Inflammatory macrophage treated with lipopolysaccharide for 1 hour (primary cell): ENCODE results near the gene SEC14L1.
A peak's percentile ranks its signal among the peaks of the same experiment; 100 is the strongest.

Experiments used
- DNase-seq, 2 donors: peaks; one replicate each; pipeline ENCODE4 v3.0.0-alpha.2; 2020 to 2022

Gene SEC14L1

GRCh38 chr17:77116371-77116860, 24.4 kb upstream of the SEC14L1 start:
- DNase-seq: no peak

DNA sequence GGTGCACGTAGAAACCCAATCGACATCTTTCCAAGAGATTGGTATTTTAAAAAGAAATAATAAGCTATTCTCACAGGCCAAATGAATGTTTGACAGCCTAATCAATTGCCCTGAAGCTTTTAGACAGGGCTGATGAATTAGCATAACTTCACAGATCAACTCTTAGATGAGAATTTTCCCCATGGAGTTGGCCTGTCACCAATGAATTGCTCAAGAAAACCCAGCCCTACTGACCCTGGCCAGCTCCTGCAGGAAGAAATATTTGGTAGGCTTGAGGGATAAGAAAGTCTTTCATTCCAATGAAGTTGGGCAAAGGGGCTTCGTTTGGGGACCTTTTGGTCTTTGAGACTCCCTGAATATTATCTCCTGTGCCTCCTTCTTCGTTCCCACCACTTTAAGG, 23.4 kb upstream of the SEC14L1 start:
- no peak for DNase-seq

GRCh38 chr17:77118251-77118928, 22.4 kb upstream of the SEC14L1 start:
- no peak for DNase-seq

GRCh38 chr17:77119668-77120301, 21.0 kb upstream of the SEC14L1 start:
- DNase-seq: no peak

DNA sequence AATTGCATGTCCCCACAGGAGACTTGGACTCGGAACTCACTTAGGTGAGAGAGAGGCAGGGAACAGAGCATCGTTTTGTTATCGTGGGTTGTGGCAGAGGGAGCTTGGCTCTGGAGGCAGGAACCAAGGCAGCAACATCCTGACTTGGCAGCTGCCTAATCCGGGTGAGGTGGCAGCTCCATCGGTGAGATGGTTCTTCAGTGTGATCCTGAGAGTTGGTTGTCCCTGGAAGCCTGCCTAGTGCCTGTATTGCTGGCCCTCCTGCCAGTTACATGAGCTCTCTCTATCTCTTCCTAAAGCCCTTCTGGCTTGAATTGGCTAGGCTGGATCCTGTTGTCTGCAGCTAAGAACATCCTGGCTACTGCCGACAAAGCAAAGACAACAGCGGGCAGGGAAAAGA, 19.9 kb upstream of the SEC14L1 start:
- no peak for DNase-seq

DNA sequence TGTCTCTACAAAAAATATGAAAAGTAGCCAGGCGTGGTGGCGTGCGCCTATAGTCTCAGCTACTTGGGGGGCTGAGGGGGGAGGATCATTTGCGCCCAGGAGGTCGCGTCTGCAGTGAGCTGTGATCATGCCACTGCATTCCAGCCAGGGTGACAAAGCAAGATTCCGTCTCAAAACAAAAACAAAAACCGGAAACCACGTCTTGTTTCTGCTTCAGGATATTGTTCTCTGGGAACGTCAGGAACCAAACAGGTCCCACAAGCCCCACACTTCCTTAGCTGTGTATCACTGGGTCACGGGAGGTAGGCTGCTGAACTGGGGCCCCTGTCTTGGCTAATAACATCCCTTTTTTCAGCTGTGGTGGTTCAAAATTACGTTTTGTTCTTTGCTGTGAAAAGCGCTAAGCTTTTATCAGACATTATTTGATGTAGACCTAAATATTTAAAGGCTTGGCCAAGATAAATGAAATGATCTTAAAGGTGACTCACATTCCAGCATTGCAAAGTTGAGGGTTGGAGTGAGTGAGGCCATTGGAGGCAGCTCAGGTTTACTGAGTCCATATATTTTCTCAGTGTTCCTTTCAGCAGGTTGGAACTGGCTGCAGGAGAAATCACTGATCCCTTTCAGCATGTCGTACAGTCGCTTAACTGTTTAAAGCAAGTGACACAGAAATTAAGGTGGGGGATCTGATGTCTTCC, 16.4 kb upstream of the SEC14L1 start:
- DNase-seq: peak; percentile 67 to 73

DNA sequence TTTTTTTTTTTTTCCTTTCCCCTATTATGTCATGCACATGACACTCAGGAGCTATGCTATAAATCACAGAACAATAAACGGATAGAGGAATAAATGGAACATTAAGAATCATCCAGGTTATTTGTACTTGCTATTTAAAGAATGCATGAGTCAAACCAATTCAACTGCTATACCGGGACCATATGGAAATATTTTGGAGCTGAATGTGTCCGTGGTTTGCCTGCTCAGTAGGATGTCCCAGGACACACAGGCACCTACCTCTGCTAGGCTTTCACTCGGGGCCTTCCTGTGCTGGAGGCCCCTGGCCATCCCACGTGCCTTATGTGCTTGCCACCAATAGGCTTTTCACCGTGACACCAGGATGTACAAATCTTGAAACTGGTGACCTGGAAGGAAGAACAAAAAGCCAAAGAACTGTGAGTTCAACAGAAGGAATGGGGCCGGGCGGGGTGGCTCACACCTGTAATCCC, 15.3 kb upstream of the SEC14L1 start:
- no peak for DNase-seq

DNA sequence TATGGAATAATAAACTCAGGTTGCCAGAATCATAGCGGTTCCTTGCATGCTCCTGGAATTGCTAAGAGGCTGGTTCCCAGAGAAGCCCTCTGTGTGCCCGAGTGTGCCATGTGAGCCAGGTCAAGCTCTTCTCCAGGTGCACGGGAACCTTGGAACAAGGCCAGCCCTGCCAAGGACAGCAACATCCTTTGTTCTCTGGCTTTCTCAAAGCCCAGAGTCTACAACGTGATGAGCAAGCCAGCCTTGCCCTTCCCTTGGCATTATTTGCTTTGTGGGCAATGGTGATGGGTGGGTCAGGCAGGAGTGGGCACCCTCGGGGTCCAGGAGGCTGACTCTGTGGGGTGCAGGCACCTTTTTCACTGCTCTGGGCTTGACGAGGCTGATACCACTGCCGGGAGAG, 14.2 kb upstream of the SEC14L1 start:
- DNase-seq: no peak

GRCh38 chr17:77127735-77128361, 12.9 kb upstream of the SEC14L1 start:
- peak; percentile 60 to 70 for DNase-seq

GRCh38 chr17:77128896-77129567, 11.7 kb upstream of the SEC14L1 start:
- DNase-seq: no peak

- DNase-seq: no peak
Measured at GRCh38 chr17:77129568-77130301, 11.0 kb upstream of the SEC14L1 start.

DNA sequence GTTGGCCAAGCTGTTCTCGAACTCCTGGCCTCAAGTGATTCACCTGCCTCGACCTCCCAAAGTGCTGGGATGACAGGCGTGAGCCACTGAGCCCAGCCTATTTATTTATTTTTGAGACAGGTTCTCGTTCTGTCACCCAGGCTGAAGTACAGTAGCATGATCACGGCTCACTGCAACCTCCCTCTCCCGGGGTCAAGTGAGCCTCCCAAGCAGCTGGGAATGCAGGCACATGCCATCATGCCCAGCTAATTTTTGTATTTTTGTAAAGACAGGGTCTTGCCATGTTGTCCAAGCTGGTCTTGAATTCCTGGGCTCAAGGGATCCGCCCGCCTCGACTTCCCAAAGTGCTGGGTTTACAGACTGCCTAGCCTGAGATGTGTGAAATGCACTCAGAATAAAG, 10.2 kb upstream of the SEC14L1 start:
- DNase-seq: no peak

GRCh38 chr17:77131904-77132303, 8.9 kb upstream of the SEC14L1 start:
- no peak for DNase-seq

DNA sequence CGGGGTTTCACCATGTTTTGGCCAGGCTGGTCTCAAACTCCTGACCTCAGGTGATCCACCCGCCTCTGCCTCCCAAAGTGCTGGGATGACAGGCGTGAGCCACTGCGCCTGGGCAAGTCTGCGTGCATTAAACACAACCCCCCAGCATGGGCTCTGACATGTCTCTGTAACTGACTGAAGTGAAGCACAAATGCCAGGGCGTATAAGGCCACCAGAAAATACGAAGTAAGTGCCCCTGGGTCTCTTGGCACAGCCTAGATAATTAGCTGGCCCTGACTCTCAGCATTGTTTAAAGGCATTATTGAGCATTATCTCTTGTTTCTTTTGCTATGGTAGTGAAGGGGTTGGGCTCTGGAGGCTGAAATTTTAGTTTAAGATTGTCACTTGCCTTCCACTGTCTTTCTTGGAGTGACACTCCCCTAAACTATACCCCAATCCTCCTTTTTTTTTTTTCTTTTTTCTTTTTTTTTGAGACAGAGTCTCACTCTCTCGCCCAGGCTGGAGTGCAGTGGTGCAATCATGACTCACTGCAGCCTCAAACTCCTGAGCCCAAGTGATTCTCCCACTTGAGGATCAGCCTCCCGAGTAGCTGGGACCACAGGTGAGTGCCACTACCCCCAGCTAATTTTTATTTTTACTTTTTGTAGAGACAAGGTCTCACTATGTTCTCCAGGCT, 8.2 kb upstream of the SEC14L1 start:
- no peak for DNase-seq

- no peak for DNase-seq
Measured at GRCh38 chr17:77133087-77133638, 7.6 kb upstream of the SEC14L1 start.

GRCh38 chr17:77136420-77136767, 4.4 kb upstream of the SEC14L1 start:
- no peak for DNase-seq

GRCh38 chr17:77137111-77137510, 3.7 kb upstream of the SEC14L1 start:
- no peak for DNase-seq

DNA sequence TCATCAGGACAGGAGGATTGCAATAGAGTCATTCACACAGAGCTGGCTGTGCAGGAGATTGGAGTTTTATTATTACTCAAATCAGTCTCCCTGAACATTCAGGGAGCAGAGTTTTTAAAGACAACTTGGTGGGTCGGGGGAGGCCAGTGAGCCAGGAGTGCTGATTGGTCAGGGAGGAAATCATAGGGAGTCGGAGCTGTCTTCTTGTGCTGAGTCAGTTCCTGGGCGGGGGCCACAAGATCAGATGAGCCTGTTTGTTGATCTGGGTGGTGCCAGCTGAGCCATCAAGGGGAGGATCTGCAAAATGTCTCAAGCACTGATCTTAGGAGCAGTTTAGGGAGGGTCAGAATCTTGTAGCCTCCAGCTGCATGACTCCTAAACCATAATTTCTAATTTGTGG, 2.9 kb upstream of the SEC14L1 start:
- DNase-seq: peak in 1 of 2 donors; percentile 21

- peak; percentile 99 to 100 for DNase-seq
Measured at GRCh38 chr17:77140166-77140877, 447 bp upstream of the SEC14L1 start.

GRCh38 chr17:77141846-77142449, 1.2 kb downstream of the SEC14L1 start:
- no peak for DNase-seq
